ENCODE measurements around the gene DIP2B.

Gene DIP2B

DNA sequence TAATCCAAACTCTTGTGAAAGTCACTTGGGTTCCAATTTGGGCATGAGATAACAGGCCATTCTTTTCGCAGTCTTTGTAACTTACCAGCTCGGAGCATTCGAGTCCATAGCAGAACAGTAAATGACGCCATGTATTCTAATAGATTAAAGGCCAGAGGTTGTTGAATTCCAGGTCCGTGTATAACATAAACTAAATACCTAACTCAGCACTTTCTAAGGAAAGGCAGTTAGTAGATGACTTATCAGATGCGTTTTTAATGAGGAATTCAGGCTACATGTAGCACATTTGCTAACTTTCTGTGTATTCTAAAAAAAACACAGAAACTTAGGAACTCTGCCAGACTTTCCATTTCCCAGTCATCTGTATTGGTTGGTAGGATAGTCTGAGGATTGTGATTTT, 206.3 kb downstream of the DIP2B start:
- H3K27ac ChIP-seq (ENCODE audit: low read depth, low read length), result no peak overlapping the region
- no peaks in the 10 kb centered on the region for H3K4me1 ChIP-seq (ENCODE audit: control insufficient read depth, insufficient read depth, low read length)
- H3K9ac ChIP-seq (ENCODE audit: low read length), result no peak overlapping the region
- no peaks in the 10 kb centered on the region for H3K27me3 ChIP-seq (ENCODE audit: control insufficient read depth, insufficient read depth, low read length)
- peaks cover 64% of the 10 kb centered on the region for H3K36me3 ChIP-seq (ENCODE audit: control insufficient read depth, insufficient read depth, low read length)
- H3K4me3 ChIP-seq (ENCODE audit: low read depth, low read length), result no peak overlapping the region
- H3K9me3 ChIP-seq (ENCODE audit: control insufficient read depth, insufficient read depth, low read depth, low read length), result no peaks in the 10 kb centered on the region

DNA sequence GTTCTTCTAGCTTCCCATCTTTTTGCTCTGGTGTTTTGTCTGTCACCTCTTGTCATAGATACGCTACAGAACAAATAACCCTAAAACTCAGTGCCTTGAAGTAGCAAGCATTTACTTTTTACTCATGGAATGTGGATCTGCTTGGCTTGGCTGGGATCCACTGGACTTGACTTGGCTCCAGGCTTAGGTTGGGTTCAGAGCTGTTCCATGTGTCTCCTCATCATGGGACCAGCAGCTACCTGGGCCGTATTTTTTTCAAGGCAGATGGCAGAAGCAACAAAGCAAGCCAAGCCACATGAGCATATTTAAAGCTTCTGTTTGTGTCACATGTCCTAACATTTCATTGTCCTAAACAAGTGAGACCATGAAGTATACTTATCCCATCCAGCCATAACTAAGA, 210.4 kb downstream of the DIP2B start:
- no peak overlapping the region for H3K4me3 ChIP-seq (ENCODE audit: low read depth, low read length)
- peaks cover 45% of the 10 kb centered on the region for H3K36me3 ChIP-seq (ENCODE audit: control insufficient read depth, insufficient read depth, low read length)
- H3K9me3 ChIP-seq (ENCODE audit: control insufficient read depth, insufficient read depth, low read depth, low read length), result no peaks in the 10 kb centered on the region
- H3K27ac ChIP-seq (ENCODE audit: low read depth, low read length), result no peak overlapping the region
- H3K27me3 ChIP-seq (ENCODE audit: control insufficient read depth, insufficient read depth, low read length), result no peaks in the 10 kb centered on the region
- H3K9ac ChIP-seq (ENCODE audit: low read length), result no peak overlapping the region
- no peaks in the 10 kb centered on the region for H3K4me1 ChIP-seq (ENCODE audit: control insufficient read depth, insufficient read depth, low read length)

DNA sequence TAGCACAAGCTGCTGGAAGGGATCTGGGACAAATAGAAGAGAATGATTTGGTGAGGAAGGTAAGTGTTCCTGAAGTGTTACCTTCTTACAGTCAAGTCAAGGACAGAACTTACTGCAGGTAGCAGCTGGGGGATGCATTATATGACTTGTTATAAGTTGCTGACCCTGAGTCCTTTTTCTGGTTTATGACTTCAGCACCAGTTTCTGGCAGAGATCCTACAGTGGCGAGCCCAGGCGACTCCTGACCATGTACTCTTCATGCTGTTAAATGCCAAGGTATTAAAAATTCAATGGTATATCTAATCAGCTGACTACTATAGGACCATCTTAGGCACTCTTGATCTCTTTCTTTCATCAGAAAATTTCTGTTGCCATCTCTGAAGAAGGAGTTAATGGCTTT, 214.0 kb downstream of the DIP2B start:
- Histone ChIP-seq H3K27me3 (ENCODE audit: control insufficient read depth, insufficient read depth, low read length) (no peaks in the 10 kb centered on the region), H3K9me3 (ENCODE audit: control insufficient read depth, insufficient read depth, low read depth, low read length) (no peaks in the 10 kb centered on the region), H3K36me3 (ENCODE audit: control insufficient read depth, insufficient read depth, low read length) (peaks cover 61% of the 10 kb centered on the region), H3K4me1 (ENCODE audit: control insufficient read depth, insufficient read depth, low read length) (no peaks in the 10 kb centered on the region), H3K4me3 (ENCODE audit: low read depth, low read length) (no peak overlapping the region), H3K27ac (ENCODE audit: low read depth, low read length) (no peak overlapping the region), H3K9ac (ENCODE audit: low read length) (no peak overlapping the region)

DNA sequence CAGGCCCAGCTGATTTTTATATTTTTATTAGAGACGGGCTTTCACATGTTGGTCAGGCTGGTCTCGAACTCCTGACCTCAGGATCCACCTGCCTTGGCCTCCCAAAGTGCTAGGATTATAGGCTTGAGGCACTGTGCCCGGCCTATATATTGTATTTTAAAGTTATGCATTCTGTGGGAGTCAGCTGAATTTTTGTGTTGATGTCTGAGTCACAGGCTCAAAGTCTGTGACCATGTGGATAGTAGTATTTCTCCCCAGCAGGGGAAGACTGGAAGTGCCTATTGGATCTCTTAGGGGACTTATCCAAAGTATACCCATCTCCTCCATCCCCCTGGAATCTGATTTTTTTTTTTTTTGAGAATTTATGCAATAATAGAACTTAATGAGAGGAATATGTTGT, 215.3 kb downstream of the DIP2B start:
- H3K9ac ChIP-seq (ENCODE audit: low read length), result no peak overlapping the region
- H3K27ac ChIP-seq (ENCODE audit: low read depth, low read length), result no peak overlapping the region
- no peak overlapping the region for H3K4me3 ChIP-seq (ENCODE audit: low read depth, low read length)
- H3K36me3 ChIP-seq (ENCODE audit: control insufficient read depth, insufficient read depth, low read length), result peaks cover 62% of the 10 kb centered on the region
- H3K27me3 ChIP-seq (ENCODE audit: control insufficient read depth, insufficient read depth, low read length), result no peaks in the 10 kb centered on the region
- no peaks in the 10 kb centered on the region for H3K4me1 ChIP-seq (ENCODE audit: control insufficient read depth, insufficient read depth, low read length)
- no peaks in the 10 kb centered on the region for H3K9me3 ChIP-seq (ENCODE audit: control insufficient read depth, insufficient read depth, low read depth, low read length)

GRCh38 chr12:50720501-50720900, 215.7 kb downstream of the DIP2B start:
- Histone ChIP-seq H3K9me3 (ENCODE audit: control insufficient read depth, insufficient read depth, low read depth, low read length) (no peaks in the 10 kb centered on the region), H3K36me3 (ENCODE audit: control insufficient read depth, insufficient read depth, low read length) (peaks cover 62% of the 10 kb centered on the region), H3K27me3 (ENCODE audit: control insufficient read depth, insufficient read depth, low read length) (no peaks in the 10 kb centered on the region), H3K27ac (ENCODE audit: low read depth, low read length) (no peak overlapping the region), H3K4me1 (ENCODE audit: control insufficient read depth, insufficient read depth, low read length) (no peaks in the 10 kb centered on the region), H3K4me3 (ENCODE audit: low read depth, low read length) (no peak overlapping the region), H3K9ac (ENCODE audit: low read length) (no peak overlapping the region)

GRCh38 chr12:50723865-50724264, 219.1 kb downstream of the DIP2B start:
- no peaks in the 10 kb centered on the region for H3K27me3 ChIP-seq (ENCODE audit: control insufficient read depth, insufficient read depth, low read length)
- no peak overlapping the region for H3K4me3 ChIP-seq (ENCODE audit: low read depth, low read length)
- peaks cover 69% of the 10 kb centered on the region for H3K36me3 ChIP-seq (ENCODE audit: control insufficient read depth, insufficient read depth, low read length)
- H3K9me3 ChIP-seq (ENCODE audit: control insufficient read depth, insufficient read depth, low read depth, low read length), result no peaks in the 10 kb centered on the region
- no peak overlapping the region for H3K9ac ChIP-seq (ENCODE audit: low read length)
- H3K4me1 ChIP-seq (ENCODE audit: control insufficient read depth, insufficient read depth, low read length), result no peaks in the 10 kb centered on the region
- no peak overlapping the region for H3K27ac ChIP-seq (ENCODE audit: low read depth, low read length)

DNA sequence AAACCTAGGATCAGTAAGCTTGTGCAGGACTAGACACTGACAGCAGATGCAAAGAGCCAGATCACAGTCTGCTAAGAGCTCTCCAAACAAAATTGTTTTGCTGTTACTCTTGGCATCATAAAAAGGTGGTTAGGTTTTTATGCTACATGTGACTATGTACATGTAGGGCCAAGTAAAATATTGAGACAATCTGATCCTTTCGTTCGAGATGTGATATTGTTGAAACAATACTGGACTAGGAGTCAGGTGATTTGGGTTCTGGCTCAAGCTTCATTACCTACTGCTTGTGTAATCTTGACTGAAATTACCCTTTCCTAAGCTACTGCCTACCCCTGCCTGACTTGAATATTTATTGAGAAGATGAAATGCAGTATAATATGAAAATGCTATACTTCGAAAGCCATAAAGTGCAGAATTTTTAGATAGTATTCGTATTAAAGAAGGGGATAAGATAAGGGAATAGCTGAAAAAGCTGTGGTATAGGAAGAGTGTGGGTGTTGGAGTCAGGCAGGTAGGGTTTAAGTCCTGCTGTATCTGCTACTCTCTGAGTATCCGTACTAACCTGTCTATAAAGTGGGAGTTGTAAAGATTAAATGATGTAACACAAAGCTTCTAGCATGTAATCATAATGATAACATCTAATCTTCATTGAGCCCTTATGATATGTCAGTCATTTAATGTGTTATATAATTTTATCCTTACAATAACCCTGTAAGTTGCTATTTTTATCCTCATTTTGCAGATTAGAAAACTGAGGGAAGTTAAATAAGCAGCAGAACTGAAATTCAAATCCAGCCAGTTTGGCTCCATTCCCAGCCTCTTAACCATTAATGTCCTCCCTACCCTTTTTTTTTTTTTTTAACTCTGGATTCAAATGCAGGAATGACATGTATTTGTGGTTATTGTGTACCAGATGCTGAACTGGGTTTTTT, 220.5 kb downstream of the DIP2B start:
- peaks cover 76% of the 10 kb centered on the region for H3K36me3 ChIP-seq (ENCODE audit: control insufficient read depth, insufficient read depth, low read length)
- no peaks in the 10 kb centered on the region for H3K4me1 ChIP-seq (ENCODE audit: control insufficient read depth, insufficient read depth, low read length)
- no peak overlapping the region for H3K9ac ChIP-seq (ENCODE audit: low read length)
- H3K4me3 ChIP-seq (ENCODE audit: low read depth, low read length), result no peak overlapping the region
- H3K27ac ChIP-seq (ENCODE audit: low read depth, low read length), result no peak overlapping the region
- no peaks in the 10 kb centered on the region for H3K9me3 ChIP-seq (ENCODE audit: control insufficient read depth, insufficient read depth, low read depth, low read length)
- no peaks in the 10 kb centered on the region for H3K27me3 ChIP-seq (ENCODE audit: control insufficient read depth, insufficient read depth, low read length)

DNA sequence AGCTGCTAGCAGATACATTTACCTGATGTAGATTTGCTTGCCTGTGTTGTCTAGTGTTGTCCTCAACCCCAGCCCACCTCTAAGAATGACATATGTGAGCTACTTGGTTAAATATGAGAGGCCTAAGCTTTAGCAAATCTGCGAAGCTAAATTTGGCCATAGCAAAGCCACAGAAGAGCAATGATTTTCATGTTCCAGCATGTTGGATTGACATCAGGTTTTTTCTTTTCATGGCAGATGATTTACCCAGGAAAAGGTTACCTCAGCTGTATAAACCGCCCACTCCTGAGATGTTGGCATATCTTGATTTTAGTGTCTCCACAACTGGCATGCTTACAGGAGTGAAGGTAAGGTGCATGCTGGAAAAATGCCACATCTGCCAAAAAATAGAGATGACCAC, 222.7 kb downstream of the DIP2B start:
- H3K36me3 ChIP-seq (ENCODE audit: control insufficient read depth, insufficient read depth, low read length), result peaks cover 76% of the 10 kb centered on the region
- H3K27ac ChIP-seq (ENCODE audit: low read depth, low read length), result no peak overlapping the region
- no peaks in the 10 kb centered on the region for H3K4me1 ChIP-seq (ENCODE audit: control insufficient read depth, insufficient read depth, low read length)
- no peak overlapping the region for H3K4me3 ChIP-seq (ENCODE audit: low read depth, low read length)
- H3K9me3 ChIP-seq (ENCODE audit: control insufficient read depth, insufficient read depth, low read depth, low read length), result no peaks in the 10 kb centered on the region
- H3K9ac ChIP-seq (ENCODE audit: low read length), result no peak overlapping the region
- no peaks in the 10 kb centered on the region for H3K27me3 ChIP-seq (ENCODE audit: control insufficient read depth, insufficient read depth, low read length)

- Histone ChIP-seq H3K9me3 (ENCODE audit: control insufficient read depth, insufficient read depth, low read depth, low read length) (no peaks in the 10 kb centered on the region), H3K4me1 (ENCODE audit: control insufficient read depth, insufficient read depth, low read length) (no peaks in the 10 kb centered on the region), H3K4me3 (ENCODE audit: low read depth, low read length) (no peak overlapping the region), H3K27me3 (ENCODE audit: control insufficient read depth, insufficient read depth, low read length) (no peaks in the 10 kb centered on the region), H3K36me3 (ENCODE audit: control insufficient read depth, insufficient read depth, low read length) (peaks cover 71% of the 10 kb centered on the region), H3K27ac (ENCODE audit: low read depth, low read length) (no peak overlapping the region), H3K9ac (ENCODE audit: low read length) (no peak overlapping the region)
Measured at GRCh38 chr12:50728417-50728816, 223.6 kb downstream of the DIP2B start.

DNA sequence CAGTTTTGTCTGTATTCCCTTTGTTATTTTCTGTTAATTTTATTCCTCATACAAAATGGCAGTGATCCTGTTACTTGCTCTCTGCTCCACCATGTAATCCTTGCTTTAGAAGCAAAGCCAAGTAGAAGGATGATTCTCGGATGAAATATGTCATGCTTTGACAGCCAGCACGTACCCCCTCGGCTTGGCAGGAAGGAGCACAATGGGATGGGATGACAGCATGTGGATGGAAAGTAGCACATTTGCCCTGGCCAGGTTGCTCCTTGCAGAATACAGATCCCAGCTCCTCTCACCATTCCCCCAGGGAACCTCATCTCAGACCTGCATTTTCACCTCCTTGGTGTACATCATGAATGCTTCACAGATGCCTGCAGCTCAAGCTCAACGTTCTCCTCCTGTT, 224.1 kb downstream of the DIP2B start:
- Histone ChIP-seq H3K27ac (ENCODE audit: low read depth, low read length) (no peak overlapping the region), H3K27me3 (ENCODE audit: control insufficient read depth, insufficient read depth, low read length) (no peaks in the 10 kb centered on the region), H3K9ac (ENCODE audit: low read length) (no peak overlapping the region), H3K36me3 (ENCODE audit: control insufficient read depth, insufficient read depth, low read length) (peaks cover 70% of the 10 kb centered on the region), H3K4me1 (ENCODE audit: control insufficient read depth, insufficient read depth, low read length) (no peaks in the 10 kb centered on the region), H3K9me3 (ENCODE audit: control insufficient read depth, insufficient read depth, low read depth, low read length) (no peaks in the 10 kb centered on the region), H3K4me3 (ENCODE audit: low read depth, low read length) (no peak overlapping the region)

GRCh38 chr12:50732591-50732990, 227.8 kb downstream of the DIP2B start:
- H3K27me3 ChIP-seq (ENCODE audit: control insufficient read depth, insufficient read depth, low read length), result no peaks in the 10 kb centered on the region
- no peaks in the 10 kb centered on the region for H3K4me1 ChIP-seq (ENCODE audit: control insufficient read depth, insufficient read depth, low read length)
- H3K9ac ChIP-seq (ENCODE audit: low read length), result no peak overlapping the region
- H3K36me3 ChIP-seq (ENCODE audit: control insufficient read depth, insufficient read depth, low read length), result peaks cover 68% of the 10 kb centered on the region
- no peak overlapping the region for H3K4me3 ChIP-seq (ENCODE audit: low read depth, low read length)
- H3K9me3 ChIP-seq (ENCODE audit: control insufficient read depth, insufficient read depth, low read depth, low read length), result no peaks in the 10 kb centered on the region
- H3K27ac ChIP-seq (ENCODE audit: low read depth, low read length), result no peak overlapping the region

Measured in HUES6 (cell line).